ENCODE data around the gene FOSL1. TPM values are rescaled to one million over a fixed set of nuclear protein-coding genes. Genes with fewer than 3 reads are reported as not detected.

FOSL1 gene
- polyA plus RNA-seq, 1 donor: 0.54 TPM

DNA sequence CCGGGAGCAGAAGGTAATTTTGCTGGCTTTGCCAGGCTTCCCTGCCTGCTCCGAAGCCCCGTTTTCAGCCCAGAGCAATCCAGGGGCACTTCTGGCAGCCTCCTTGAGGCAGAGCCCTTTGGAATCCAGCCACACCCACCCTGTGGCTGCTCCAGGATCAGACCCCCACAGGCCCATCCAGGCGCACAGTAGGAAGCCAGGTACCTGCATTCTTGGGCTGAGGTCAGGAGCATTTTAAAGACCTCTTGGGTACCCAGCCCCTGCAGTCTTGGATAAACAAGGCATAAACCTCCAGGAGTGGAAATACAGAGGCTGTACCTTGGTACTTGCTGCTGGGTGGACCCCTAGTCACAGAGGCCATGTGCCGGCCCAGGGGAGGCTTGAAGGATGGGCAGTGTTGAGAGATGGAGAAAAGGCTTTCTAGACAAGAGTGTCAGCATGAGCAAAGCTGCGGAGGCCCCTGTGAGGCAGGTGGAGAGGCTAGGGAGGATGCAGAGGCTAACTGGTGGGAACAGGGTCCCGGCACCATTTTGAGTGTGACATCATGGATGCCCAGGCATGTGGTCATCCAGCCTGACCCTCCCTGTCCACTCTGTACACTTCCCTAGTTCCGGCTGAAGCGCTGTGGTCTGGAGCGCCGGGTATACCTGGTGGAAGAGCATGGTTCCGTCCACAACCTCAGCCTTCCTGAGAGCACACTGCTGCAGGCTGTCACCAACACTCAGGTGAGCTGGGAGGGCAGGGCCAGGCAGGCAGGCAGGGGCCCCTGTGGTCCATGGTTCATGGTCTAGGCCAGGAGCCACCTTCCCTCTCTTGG, 36.1 kb downstream of the FOSL1 start:
- no peak for DNase-seq

DNA sequence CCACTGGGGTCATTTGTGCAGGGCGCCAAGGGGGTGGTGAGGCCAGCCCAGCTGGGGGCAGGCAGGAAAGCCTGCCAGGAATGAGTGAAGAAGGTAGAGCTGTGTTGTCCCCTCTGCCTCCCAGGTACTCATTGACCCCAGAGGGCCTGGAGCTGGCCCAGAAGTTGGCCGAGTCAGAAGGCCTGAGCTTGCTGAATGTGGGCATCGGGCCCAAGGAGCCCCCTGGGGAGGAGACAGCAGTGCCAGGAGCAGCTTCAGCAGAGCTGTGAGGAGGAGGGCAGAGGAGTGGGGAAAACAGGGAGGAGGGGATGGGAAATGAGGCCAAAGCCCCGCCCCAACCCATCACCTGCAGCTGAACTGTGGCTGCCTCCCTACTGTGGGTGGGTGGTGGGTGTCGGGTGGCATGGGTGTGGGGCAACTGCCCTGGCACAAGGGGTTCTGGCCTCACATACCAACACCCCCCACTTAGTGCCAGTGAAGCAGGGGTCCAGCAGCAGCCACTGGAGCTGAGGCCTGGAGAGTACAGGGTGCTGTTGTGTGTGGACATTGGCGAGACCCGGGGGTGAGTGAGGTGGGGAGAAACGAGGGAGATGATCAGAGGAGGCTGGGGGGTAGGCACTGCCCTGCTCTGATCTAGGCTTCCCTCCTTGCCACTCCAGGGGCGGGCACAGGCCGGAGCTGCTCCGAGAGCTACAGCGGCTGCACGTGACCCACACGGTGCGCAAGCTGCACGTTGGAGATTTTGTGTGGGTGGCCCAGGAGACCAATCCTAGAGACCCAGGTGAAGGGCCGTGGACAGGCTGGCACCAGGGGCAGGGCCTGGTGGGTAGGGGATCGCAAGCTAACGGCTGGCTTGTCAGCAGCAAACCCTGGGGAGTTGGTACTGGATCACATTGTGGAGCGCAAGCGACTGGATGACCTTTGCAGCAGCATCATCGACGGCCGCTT, 37.0 kb downstream of the FOSL1 start:
- DNase-seq: no peak

DNA sequence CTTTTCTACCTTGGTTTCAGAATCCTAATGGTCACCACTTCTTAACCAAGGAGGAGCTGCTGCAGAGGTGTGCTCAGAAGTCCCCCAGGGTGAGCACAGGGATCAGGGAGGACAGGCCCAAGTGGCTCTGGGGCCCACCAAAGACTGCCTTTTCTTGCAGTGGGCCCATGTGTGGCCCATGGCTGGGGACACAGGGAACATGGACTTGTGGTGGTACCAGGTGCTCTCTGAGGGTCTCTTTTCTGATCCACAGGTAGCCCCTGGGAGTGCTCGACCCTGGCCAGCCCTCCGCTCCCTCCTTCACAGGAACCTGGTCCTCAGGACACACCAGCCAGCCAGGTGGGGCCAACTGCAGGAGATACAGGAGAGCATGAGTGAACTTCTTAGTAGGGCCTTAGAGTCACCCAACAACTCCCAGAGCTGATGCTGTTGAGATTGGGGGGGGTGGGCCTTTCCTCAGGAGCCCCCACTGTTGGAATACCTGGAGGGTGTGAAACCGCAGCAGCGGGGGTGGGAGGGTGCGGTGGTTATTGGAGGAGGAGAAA, 37.9 kb downstream of the FOSL1 start:
- DNase-seq: no peak

DNA sequence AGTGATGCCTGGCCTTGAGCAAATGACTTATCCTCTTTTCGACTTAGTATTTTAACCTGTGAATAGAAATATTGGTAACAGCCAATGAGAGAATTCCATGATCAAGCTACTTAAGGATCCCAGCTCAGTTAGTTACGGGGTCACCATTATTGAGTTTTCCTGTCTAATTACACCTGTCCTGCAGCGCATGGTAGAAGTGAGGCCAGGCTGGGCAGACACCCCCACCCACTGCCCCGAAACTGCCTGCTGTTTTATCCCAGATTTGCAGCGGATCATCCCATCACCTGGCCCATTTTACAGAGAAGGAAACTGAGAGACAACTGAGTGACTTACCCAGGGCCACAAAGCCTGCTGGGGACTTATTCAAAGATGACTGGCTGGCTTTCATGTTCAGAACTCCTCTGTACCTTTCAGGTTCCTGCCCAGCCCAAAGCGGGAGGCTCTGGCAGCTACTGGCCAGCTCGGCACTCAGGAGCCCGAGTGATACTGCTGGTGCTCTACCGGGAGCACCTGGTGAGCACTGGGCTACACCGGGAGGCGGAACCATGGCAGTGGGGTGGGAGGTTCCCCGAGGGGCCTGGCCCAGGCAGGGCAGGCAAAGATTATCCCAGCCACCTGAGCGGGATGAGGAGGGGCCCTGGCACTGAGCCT, 38.5 kb downstream of the FOSL1 start:
- DNase-seq: no peak

DNA sequence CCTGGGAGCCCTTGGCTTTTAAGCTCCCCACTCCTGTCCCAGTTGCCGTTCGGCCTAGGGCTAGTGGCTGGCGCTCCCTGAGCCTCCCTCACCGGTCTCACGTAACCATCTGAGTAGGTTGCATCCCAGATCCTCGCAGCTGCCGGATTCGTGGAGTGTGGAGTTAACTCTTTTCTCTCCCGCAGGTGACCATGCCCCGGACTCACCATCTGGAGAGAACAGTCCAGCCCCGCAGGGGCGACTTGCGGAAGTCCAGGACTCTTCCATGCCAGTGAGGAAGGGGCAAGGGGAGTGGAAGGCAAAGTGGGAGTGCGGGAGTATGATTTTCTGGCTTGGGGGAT, 39.1 kb downstream of the FOSL1 start:
- no peak for DNase-seq

DNA sequence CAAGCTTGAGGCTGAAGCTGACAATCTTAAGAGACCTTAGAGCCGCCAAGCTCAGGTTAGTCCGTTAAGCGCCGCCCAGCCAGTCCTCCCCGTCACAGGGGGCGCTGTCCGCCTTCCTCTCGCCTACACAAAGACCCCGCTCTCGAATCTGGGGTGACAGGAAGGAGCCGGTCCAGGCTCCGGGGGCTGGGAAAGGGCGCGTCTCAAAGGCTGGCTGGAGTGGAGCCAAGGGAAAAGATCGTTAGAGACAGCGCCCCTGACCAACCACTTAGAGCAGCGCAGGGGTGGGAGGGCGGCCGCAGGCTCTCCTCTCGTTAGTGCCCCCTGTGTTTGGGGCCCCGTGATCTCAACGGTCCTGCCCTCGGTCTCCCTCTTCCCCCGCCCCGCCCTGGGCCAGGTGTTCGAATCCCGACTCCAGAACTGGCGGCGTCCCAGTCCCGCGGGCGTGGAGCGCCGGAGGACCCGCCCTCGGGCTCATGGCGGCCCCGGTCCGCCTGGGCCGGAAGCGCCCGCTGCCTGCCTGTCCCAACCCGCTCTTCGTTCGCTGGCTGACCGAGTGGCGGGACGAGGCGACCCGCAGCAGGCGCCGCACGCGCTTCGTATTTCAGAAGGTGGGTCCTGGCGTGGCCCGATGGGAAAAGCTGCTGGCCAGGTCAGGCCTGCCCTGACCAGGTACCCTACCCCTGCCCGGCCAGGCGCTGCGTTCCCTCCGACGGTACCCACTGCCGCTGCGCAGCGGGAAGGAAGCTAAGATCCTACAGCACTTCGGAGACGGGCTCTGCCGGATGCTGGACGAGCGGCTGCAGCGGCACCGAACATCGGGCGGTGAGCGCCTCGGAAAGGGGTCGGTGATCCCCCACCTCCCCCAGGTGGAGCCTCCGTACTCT, 39.7 kb downstream of the FOSL1 start, which contains the start of gene MUS81:
MUS81 (plus strand) TSS at position 156 of the 887 bp plus-strand sequence; CDS start at position 477, 321 bp downstream.
- DNase-seq: peak; percentile 94

DNA sequence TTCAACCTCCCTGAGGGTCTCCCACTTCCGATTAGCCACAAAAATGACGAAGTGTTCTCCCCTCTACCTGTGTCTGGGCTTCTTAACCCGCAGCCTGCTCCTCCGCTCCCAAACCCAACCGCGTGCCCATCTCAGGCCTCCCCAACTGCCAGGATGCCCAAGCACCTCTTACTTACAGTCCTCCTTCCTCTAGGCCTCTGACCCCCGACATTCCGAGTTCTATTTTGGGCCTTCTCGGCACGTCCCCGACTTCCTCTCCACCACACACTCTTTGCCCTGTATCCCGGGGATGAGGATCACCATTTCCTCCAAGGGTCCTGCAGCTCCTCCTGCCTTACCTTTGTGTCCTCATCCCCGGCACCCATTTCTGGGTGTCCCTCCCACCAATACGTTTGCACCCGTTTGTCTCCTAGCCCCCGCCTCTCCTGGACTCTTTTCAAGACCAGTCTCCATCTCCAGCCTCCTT, 40.3 kb downstream of the FOSL1 start:
- no peak for DNase-seq

DNA sequence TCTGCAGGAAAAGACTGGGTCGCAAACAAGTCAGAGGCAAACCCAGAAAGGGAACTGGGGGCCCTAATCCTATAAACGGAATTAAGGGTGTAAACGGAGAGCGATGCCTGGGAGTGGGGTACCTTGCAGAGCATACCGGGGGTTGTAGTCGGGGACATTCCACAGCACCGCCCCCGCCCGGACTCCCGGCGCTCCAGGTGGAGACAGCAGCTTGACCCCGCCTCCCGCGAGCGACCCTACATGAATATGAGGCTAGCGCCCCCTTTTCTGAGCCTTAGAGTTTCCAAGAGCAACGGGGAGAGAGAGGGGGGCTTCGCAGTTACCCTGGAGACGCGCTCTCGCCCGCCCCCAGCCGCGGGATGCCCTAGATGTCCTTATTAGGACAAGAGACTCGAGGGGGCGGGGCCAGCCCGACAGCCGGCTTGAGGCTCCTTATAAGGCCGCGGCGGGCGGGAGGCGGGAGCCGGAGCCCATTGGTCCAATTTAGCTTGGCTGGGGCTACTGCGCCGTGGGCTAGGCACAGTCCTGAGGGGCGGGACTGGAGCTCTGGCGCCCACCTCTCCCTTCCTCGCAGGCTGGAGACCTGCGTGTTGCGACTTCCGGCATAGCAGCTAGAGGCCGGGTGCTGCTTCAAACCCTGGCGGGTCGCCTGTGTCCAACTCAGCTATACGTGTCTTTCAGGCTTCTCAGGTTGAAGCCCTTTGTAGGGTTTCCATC, 40.9 kb downstream of the FOSL1 start:
- peak; percentile 95 for DNase-seq

DNA sequence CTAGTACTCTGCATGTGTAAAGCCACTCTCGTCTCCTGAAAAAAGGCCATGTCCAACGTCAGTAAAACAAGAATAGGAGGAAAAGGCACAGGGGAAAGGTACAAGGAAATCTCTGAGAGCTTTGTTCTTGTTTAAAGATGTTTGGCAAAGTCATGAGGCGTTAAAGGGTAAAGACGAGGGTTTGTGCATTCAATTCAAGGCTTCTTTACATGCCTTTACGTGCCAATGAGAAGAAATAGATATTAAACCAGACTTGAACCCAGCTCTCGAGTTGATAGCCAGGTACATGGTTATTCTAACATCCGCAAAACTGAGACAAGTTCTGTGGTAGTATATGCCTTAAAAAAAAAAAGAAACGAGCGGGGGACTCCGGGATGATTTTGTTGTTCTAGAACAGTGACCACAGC, 41.5 kb downstream of the FOSL1 start:
- DNase-seq: no peak

DNA sequence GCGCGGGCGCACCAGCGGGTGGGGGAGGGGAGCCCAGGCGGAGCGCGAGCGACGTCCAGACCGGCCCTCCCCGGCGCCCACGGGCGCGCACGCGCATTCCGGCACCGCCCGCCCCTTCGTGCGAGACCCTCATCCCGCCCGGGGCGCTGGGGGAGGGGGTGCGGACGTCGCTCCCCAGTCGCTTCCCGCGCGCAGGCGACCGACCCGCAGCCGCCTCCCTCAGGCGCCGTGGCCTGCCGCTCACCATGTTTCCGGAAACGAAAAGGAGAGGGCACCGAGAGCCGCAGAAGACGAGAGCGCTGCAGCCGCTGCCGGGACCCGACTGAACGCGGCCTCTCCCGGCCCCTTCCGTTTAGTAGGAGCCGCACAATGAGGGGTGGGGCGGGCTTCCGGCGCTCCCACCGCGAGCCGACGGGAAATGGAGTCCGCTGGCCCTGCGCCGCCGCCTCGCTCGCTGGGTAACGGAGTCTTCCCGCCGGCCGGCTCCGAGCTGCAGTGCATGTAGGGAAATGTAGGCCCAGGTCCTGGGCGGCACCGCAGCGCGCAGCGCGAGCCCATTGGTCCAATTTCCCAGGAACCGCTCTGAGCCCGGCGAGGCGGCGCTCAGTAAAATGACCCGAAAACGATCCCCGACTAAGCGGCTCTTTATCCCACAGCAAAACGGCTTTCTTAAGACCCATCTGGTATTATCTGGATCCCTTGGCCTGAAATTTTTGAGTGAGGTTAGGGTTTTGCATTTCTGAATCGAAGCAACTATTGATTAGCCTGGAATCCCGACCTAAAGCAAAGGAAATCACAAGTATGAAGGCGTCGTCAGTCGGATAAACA, 42.1 kb downstream of the FOSL1 start, which contains the start of gene CFL1:
CFL1 (minus strand) TSS at position 328 of the 828 bp plus-strand sequence; CDS start at position 247, 81 bp downstream.
- DNase-seq: peak; percentile 99

DNA sequence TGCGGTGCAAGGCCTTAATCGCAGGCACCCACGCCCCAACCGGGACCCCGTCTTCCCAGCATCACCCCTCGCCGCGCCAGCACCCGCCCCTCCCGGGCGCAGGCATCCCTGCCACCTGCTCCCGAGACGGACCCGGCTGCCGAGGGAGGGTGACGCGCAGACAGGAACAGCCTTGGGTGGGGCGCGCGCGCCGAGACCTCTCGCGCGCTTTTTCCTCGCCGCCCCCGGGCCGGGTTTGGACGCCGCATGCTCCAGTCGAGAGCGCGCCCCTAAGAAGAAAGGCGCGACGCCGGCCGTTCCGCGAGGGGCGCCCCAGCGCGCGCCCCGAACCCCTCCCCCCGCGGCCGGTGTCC, 42.7 kb downstream of the FOSL1 start:
- DNase-seq: no peak

DNA sequence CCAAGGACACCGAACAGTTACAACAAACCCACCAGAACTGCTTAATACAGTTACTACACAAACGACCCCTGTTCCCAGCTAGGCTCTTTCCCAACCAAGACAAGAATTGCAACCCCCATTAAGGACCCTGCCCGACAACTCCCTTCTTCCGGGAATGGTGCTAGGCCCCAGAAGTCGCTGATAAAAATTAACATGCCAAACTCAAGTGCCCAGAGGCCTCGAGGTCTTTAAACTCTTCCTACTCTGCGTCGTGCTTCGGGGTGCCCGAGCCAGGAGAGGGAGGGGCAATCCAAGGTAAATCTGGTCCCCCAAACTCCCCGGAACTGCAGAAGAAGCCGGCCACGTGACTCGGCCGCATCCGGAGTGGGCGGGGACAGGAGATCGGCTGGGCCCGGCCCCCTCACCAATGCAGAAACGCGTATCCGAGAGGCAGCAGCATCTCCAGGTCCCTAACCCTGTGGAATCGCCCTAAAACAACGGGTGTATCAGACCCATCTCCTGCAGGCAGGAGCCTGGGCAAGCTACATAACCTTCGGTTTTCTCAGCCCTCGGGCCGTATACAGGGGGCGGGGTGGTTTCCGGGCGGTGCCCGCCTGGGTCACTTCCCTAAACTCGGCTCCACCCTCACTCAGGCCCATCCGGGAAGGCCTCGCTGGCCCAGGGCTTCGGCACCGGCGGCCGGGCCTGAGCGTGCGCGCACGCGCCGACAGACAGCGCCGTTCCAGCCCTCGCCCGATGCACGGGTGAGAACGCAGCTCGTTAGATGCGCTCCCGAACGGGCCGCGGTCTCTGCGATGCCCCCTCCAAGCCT, 43.3 kb downstream of the FOSL1 start:
- peak; percentile 84 for DNase-seq

DNA sequence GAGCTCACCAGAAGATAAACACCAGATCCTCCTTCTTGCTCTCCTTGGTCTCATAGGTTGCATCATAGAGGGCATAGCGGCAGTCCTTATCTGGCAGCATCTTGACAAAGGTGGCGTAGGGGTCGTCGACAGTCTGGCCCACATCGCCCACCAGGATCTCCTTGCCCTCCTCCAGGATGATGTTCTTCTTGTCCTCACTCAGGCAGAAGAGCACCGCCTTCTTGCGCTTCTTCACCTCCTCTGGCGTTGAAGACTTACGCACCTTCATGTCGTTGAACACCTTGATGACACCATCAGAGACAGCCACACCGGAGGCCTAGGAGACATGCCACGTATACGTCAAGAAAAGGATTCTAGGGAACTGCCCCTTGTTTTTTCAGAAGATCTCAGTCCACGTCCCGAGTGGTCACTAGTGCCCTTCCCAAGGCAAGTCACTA, 44.2 kb downstream of the FOSL1 start:
- DNase-seq: no peak

DNA sequence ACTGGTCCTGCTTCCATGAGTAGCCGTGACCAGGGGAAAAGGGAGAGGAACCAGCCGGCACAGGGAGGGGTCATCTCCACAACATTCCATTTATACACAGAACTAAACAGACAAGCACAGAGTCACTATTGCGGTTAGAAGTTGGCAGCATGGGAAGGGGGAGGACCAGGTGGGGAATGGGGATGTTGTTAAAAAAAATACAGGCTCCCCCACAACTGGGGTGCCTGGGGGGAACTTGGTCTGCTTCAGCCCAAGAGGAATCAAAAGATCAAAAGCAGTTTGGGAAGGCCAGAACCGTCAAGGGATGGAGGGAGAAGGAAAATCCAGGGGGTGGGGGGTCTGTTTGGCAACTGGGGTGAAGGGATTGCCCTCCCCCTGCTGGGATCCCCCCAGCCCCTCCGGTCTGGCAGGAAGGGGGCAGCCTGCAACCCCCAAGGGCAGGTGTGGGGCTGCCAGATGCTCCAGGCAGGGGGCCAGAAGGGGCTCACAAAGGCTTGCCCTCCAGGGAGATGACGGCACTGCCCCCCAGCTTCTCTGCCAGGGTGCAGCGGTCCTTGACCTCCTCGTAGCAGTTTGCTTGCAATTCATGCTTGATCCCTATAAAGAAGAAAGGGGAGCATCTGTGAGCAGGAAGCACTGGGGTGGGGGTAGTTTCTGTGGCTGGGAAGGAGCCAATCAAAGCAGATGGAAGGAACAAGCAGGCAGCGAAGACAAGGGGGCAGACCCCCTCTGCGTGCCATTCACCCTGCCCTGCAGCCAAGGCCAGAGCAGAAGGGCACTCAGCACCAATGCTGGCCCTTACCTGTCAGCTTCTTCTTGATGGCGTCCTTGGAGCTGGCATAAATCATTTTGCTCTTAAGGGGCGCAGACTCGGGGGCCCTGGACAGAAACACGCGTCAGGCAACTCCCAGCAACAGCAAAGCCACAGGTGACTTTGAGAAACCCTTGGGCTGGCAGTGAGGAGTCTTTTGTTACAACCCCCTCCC, 45.0 kb downstream of the FOSL1 start:
- DNase-seq: no peak

DNA sequence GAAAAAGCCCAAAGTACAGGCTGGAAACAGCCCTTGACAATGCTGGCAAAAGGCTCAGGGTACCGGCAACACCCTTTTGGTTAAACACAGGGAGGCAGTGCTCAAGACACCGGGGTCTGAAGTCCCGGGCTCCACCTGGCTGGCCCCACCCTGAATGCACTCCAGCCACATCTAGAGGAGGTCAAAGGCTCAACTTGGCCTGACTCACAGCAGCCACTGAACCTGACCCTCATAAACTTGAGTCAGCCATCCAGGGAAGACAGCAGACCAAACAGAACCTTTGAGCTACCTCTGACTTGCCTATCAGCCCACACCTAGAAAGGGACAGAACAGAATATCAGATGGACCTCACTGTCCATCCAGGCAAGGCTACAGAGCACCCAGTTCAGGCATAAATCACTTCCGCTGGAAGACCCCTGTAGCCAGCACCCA, 46.0 kb downstream of the FOSL1 start:
- no peak for DNase-seq

DNA sequence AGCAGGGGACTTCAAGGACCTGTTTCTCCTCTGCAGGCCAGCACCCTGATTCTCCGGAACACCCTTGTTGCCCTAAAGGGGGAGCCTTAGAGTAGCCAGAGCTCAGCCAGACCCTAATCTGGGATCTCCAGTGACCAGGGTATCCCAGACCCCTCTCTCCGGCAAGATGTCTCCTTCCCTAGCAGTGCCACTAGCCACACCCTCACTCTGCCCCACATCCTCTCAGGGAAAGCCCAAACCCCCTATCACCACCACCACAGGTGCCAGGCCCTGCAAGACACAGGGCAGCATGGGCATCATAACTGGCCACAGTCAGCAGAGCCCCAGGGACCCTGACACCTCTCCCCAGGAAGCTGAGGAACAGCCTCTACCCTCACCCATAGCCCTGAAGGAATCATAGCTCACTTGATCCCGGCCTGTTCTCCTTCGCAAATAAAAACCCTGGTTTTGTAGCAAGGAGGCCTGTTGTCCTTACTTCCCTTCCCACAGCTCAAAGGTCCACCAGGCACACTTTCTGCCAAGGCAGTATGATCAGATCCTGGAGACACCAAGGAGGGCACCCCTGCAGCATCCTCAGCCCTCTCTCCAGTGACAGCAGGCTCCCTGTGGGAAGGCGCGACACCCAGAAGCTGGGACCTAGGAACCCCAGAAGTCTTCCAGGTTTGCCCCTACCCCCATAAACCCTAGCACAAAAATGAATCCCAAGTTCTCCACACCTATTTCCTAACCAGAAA, 46.8 kb downstream of the FOSL1 start:
- no peak for DNase-seq

All from hindlimb muscle (tissue), 1 donor.